HG02943 (cell line): ENCODE results near the gene ADCYAP1.
"Not testable (repeated sequence)": the region's sequence is repeated elsewhere in the genome, so short reads cannot be mapped to it uniquely, and the experiment has no call there.

Source experiments
- ATAC-seq: cut with Tn5 transposase; IDR thresholded peaks from one replicate; pipeline ENCODE4 v1.9.1; 2021; ENCODE audit warnings: mild to moderate bottlenecking, low read depth, moderate library complexity; ENCODE audit not compliant: unreplicated experiment

ADCYAP1 gene

GRCh38 chr18:904218-905090 lies at the start of gene ADCYAP1:
ADCYAP1 (plus strand) TSS chr18:904871; CDS start chr18:905387, 516 bp downstream.
- no peak for ATAC-seq

- ATAC-seq = no peak
These were observed 46.7 kb upstream of the ADCYAP1 start for GRCh38 chr18:857986-858385.

- ATAC-seq = peak; percentile 70
These were observed 39.8 kb upstream of the ADCYAP1 start for GRCh38 chr18:864872-865273.

GRCh38 chr18:867257-867656 lies 37.4 kb upstream of the ADCYAP1 start:
- no peak for ATAC-seq

GRCh38 chr18:873426-873825 lies 31.2 kb upstream of the ADCYAP1 start:
- ATAC-seq = not testable (repeated sequence)

- no peak for ATAC-seq
These were observed 28.8 kb upstream of the ADCYAP1 start for GRCh38 chr18:875912-876311.

GRCh38 chr18:877238-877637 lies 27.4 kb upstream of the ADCYAP1 start:
- no peak for ATAC-seq

- ATAC-seq = no peak
These were observed 18.6 kb upstream of the ADCYAP1 start for GRCh38 chr18:886076-886475.

GRCh38 chr18:887716-888115 lies 17.0 kb upstream of the ADCYAP1 start:
- no peak for ATAC-seq

- ATAC-seq = no peak
These were observed 12.4 kb upstream of the ADCYAP1 start for GRCh38 chr18:892316-892715.

GRCh38 chr18:896315-896714 lies 8.4 kb upstream of the ADCYAP1 start:
- ATAC-seq = no peak

- no peak for ATAC-seq
These were observed 2.9 kb upstream of the ADCYAP1 start for GRCh38 chr18:901761-902160.

GRCh38 chr18:902229-902628 lies 2.4 kb upstream of the ADCYAP1 start:
- ATAC-seq = no peak

GRCh38 chr18:903701-904100 lies 970 bp upstream of the ADCYAP1 start:
- no peak for ATAC-seq

- no peak for ATAC-seq
These were observed 756 bp downstream of the ADCYAP1 start for GRCh38 chr18:905307-905947.

- ATAC-seq = no peak
These were observed 1.3 kb downstream of the ADCYAP1 start for GRCh38 chr18:905948-906415.

GRCh38 chr18:906416-907114 lies 1.9 kb downstream of the ADCYAP1 start:
- no peak for ATAC-seq

- ATAC-seq = no peak
These were observed 2.6 kb downstream of the ADCYAP1 start for GRCh38 chr18:907115-907884.

- ATAC-seq = no peak
These were observed 3.5 kb downstream of the ADCYAP1 start for GRCh38 chr18:907885-908757.
